Endothelial cell of umbilical vein (primary cell): ENCODE results near the gene EXOC6B. TPM values are rescaled to one million over a fixed set of nuclear protein-coding genes. Genes with fewer than 3 reads are reported as not detected.
A peak's percentile ranks its signal among the peaks of the same experiment; 100 is the strongest.

Experiments used
- BruUV-seq: library from RNA; stranded (reverse); fragments of 400-500 nt; replicated peaks from 2 replicates; lab custom pipeline; 2021; lab: Mats Ljungman, UMichigan
- CTCF ChIA-PET: fragments of 300-600, 350-600 bp; sonication (Branson Sonifier 250); formaldehyde crosslinking; loops from one replicate; lab custom pipeline; 2021; ENCODE audit warnings: antibody characterized with exemption, inconsistent platforms; lab: Charles Lee
- POLR2A ChIA-PET: fragments of 300-600, 350-600 bp; sonication (Branson Sonifier 250); formaldehyde crosslinking; loops from one replicate; lab custom pipeline; 2021; ENCODE audit warnings: antibody characterized with exemption, inconsistent platforms; lab: Charles Lee
- DNase-seq: peaks from one replicate; pipeline ENCODE4 v3.0.0-alpha.2; 2011; ENCODE audit warnings: low read depth, low spot score
- FAIRE-seq: peaks from 2 replicates; lab custom pipeline; 2011; peaks lifted over from hg19 to GRCh38; lab: Jason Lieb, UNC
- H2AFZ ChIP-seq: 2 replicates; pipeline ENCODE4 v1.6.0; 2012; ENCODE audit warnings: low read depth, low read length, control low read depth, inconsistent platforms
- H3K27ac ChIP-seq: 2 replicates; pipeline ENCODE4 v1.5.1; 2011; ENCODE audit warnings: low read depth, mild to moderate bottlenecking, control low read depth, low read length, moderate library complexity; ENCODE audit not compliant: insufficient read depth
- H3K27me3 ChIP-seq, 2 experiments: 2 replicates each; pipeline versions ENCODE4 v1.6.0 to v1.6.1; 2011; ENCODE audit warnings: low read length in 2 of 2, mixed read lengths in 1 of 2; ENCODE audit not compliant: control insufficient read depth in 2 of 2, insufficient read depth in 2 of 2
- H3K36me3 ChIP-seq, 2 experiments: 2 replicates in 1 of 2; 3 replicates in 1 of 2; pipeline ENCODE4 v1.5.1; 2011; ENCODE audit warnings: low read length in 2 of 2, mild to moderate bottlenecking in 1 of 2, moderate library complexity in 1 of 2; ENCODE audit not compliant: control insufficient read depth in 2 of 2, insufficient read depth in 2 of 2; ENCODE audit errors: extremely low read depth in 1 of 2
- H3K4me1 ChIP-seq: 3 replicates; pipeline ENCODE4 v1.5.1; 2011; ENCODE audit warnings: mild to moderate bottlenecking, low read length; ENCODE audit not compliant: control insufficient read depth, insufficient read depth; ENCODE audit errors: extremely low read depth
- H3K4me2 ChIP-seq: 2 replicates; pipeline ENCODE4 v1.6.1; 2011; ENCODE audit warnings: low read length, control low read depth, mixed read lengths; ENCODE audit not compliant: insufficient read depth
- H3K4me3 ChIP-seq, 3 experiments: fragments of 200-600 bp in 1 of 3; sonication (generic), shearing (Covaris generic) in 1 of 3; replicated peaks in 1 of 3; 2 replicates each; pipeline ENCODE4 v1.5.1; 2011 to 2016; ENCODE audit warnings: control low read depth in 3 of 3, low read length in 3 of 3, mild to moderate bottlenecking in 2 of 3, inconsistent platforms in 1 of 3, low read depth in 1 of 3, moderate library complexity in 1 of 3; ENCODE audit not compliant: insufficient read depth in 1 of 3
- H3K79me2 ChIP-seq: 2 replicates; pipeline ENCODE4 v1.6.0; 2012; ENCODE audit warnings: low read length, inconsistent platforms; ENCODE audit not compliant: control insufficient read depth, insufficient read depth
- H3K9ac ChIP-seq: replicated peaks from 2 replicates; pipeline ENCODE3; 2011; ENCODE audit warnings: low read length, control low read depth; ENCODE audit not compliant: insufficient read depth; ENCODE audit errors: extremely low read depth
- H3K9me1 ChIP-seq: replicated peaks from 3 replicates; pipeline ENCODE4 v1.6.0; 2011; ENCODE audit warnings: mild to moderate bottlenecking, low read length; ENCODE audit not compliant: control insufficient read depth, insufficient read depth; ENCODE audit errors: extremely low read depth
- H3K9me3 ChIP-seq: replicated peaks from 2 replicates; pipeline ENCODE4 v1.5.1; 2012; ENCODE audit warnings: low read length, inconsistent platforms; ENCODE audit not compliant: control insufficient read depth, insufficient read depth
- H4K20me1 ChIP-seq: replicated peaks from 2 replicates; pipeline ENCODE3; 2011; ENCODE audit warnings: mild to moderate bottlenecking, low read length; ENCODE audit not compliant: control insufficient read depth, insufficient read depth; ENCODE audit errors: extremely low read depth
- CTCF ChIP-seq, 2 donors: IDR thresholded peaks; 1 replicate in 1 of 2; 2 replicates in 1 of 2; pipeline ENCODE4 v1.5.1; 2011; ENCODE audit warnings: low read length in 2 of 2, mild to moderate bottlenecking in 2 of 2, moderate library complexity in 2 of 2, control low read depth in 1 of 2, inconsistent platforms in 1 of 2, low read depth in 1 of 2; ENCODE audit not compliant: insufficient read depth in 1 of 2; ENCODE audit errors: extremely low read depth in 1 of 2
- EZH2 ChIP-seq: IDR thresholded peaks from 2 replicates; pipeline ENCODE4 v1.6.1; 2012; ENCODE audit warnings: borderline replicate concordance, low read depth, mild to moderate bottlenecking, moderate library complexity, low read length, inconsistent platforms; ENCODE audit not compliant: severe bottlenecking
- FOS ChIP-seq: IDR thresholded peaks from 2 replicates; pipeline ENCODE4 v1.6.1; 2011; ENCODE audit warnings: mild to moderate bottlenecking, low read length, moderate library complexity, borderline replicate concordance; ENCODE audit not compliant: insufficient read depth
- JUN ChIP-seq: IDR thresholded peaks from 2 replicates; pipeline ENCODE4 v1.6.1; 2011; ENCODE audit warnings: borderline replicate concordance, low read depth; ENCODE audit not compliant: insufficient read length, insufficient read depth
- MYC ChIP-seq: IDR thresholded peaks from one replicate; pipeline ENCODE4 v1.6.1; 2011; ENCODE audit warnings: mild to moderate bottlenecking, low read depth, low read length
- POLR2A ChIP-seq: IDR thresholded peaks from 2 replicates; pipeline ENCODE4 v1.6.1; 2012; ENCODE audit warnings: low read depth, mild to moderate bottlenecking, control low read depth, low read length
- dilution Hi-C: fragments of 300-500 bp; cut with MboI; formaldehyde crosslinking; loops from one replicate; pipeline ENCODE4 v1.15.0; 2019; ENCODE audit warnings: low sequenced_read_pairs; ENCODE audit not compliant: extremely low pct_ligation_motif_present
- intact Hi-C: fragments of 100-400 bp; cut with micrococcal nuclease; formaldehyde crosslinking; loops from one replicate; pipeline ENCODE4 v1.10.0; 2022
- polyA plus RNA-seq, 4 experiments: library from polyadenylated mRNA; depleted of rRNA in 3 of 4; stranded (reverse) in 3 of 4; unstranded in 1 of 4; fragments of >200 nt; gene quantifications; 2 replicates each; pipeline versions ENCODE4 v1.2.1 to v1.2.3, GENCODE V29; 2011 to 2012; ENCODE audit warnings: missing spikeins in 1 of 4
- total RNA-seq: library from RNA; stranded (reverse); gene quantifications from 2 replicates; pipeline ENCODE4 v1.2.3, GENCODE V29; 2021

EXOC6B gene
- total and polyA plus RNA-seq, 2 donors (not counting 3 experiments of a cell fraction or from before 2014, with no cell fraction given) = 10.8 to 34.8 TPM

DNA sequence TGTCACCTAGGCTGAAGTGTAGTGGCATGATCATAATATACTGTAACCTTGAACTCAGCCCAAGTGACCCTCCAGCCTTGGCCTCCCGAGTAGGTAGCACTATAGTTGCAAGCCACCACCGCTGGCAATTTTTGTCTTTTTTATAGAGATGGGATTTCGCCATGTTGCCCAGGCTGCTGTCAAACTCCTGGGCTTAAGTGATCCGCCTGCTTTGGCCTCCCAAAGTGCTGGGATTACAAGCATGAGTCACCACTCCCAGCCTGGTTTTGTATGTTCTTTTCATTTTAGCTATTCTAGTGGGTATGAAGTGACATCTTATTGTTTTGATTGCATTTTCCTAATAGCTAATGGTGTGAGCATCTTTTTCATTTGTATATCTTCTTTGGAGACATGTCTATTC is 11.3 kb upstream of the EXOC6B start:
- Histone ChIP-seq H3K4me1 (no peaks in the 10 kb centered on the region), H3K4me3 (no peak overlapping the region), H3K4me2 (no peak overlapping the region), H3K27ac (no peak overlapping the region), H3K9me3 (no peaks in the 10 kb centered on the region), H3K9me1 (no peaks in the 10 kb centered on the region), H3K36me3 (no peaks in the 10 kb centered on the region), H3K27me3 (peaks cover 3 to 18% of the 10 kb centered on the region in 2 experiments), H2AFZ (no peak overlapping the region), H3K79me2 (no peaks in the 10 kb centered on the region), H3K9ac (no peak overlapping the region), H4K20me1 (no peaks in the 10 kb centered on the region)
- DNase-seq (no peak), FAIRE-seq (no peak)
- intact Hi-C loops = no loop called here
- dilution Hi-C loops = no loop called here
- TF ChIP-seq POLR2A = no peak
- peak; percentile 5 for TF ChIP-seq FOS
- ChIA-PET POLR2A (no interaction called here), CTCF (no interaction called here)
- BruUV-seq = no TSS peak

DNA sequence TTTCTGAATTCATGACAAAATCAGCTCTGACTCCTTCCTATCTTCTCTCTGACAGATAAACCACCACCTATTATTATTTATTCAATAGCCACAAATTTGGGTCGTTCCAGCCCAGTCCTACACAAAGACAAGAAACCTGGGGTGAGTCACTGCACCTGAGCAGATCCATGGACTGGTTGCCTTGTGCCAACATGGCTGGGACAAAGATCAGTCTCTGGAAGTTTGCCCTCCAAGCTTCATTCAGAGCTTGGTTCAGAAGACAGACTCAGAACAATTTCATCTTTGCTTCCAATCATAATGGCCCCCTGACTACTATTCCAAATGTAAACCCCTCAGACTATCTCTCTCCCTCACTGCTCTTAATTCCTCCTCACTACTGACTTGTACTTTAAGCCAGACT is 9.6 kb upstream of the EXOC6B start:
- Histone ChIP-seq H3K9me3 (no peaks in the 10 kb centered on the region), H3K27ac (no peak overlapping the region), H3K4me2 (no peak overlapping the region), H3K9me1 (no peaks in the 10 kb centered on the region), H3K4me3 (no peak overlapping the region), H2AFZ (no peak overlapping the region), H3K36me3 (no peaks in the 10 kb centered on the region), H3K79me2 (no peaks in the 10 kb centered on the region), H3K27me3 (peaks cover 2 to 15% of the 10 kb centered on the region in 2 experiments), H4K20me1 (no peaks in the 10 kb centered on the region), H3K4me1 (no peaks in the 10 kb centered on the region), H3K9ac (no peak overlapping the region)
- CTCF ChIA-PET = interaction anchor here (1.3 to 1.8 kb wide), 3 partner anchors 19 to 58 kb away, joined by 4 read pairs; no protein-coding TSS in a partner anchor
- intact Hi-C loops = no loop called here
- FAIRE-seq (no peak), DNase-seq (no peak)
- POLR2A ChIA-PET = no interaction called here
- dilution Hi-C loops = no loop called here
- BruUV-seq = no TSS peak
- TF ChIP-seq EZH2 (no peak), JUN (no peak), CTCF (IDR thresholded peaks at IDR 0.05; ENCODE audit: extremely low read depth in 1 of 2, insufficient read depth in 1 of 2, low read depth in 1 of 2, low read length in 2 of 2) (no peak), POLR2A (no peak), MYC (no peak)
